SK-N-SH treated with all-trans-retinoic acid at 6 μM for 48 hours (cell line): ENCODE measurements around the gene TPCN1.

Experiments used
- ATAC-seq: fragments of 200-7000 bp; cut with Tn5 transposase; 3 replicates; pipeline ENCODE4 v1.9.1; 2020; ENCODE audit warnings: mild to moderate bottlenecking, moderate library complexity
- BACH2 ChIP-seq: fragments of 250-450 bp; sonication (Bioruptor Pico); IDR thresholded peaks from 2 replicates; pipeline ENCODE4 v1.9.0; 2021; ENCODE audit warnings: mild to moderate bottlenecking, borderline replicate concordance
- CREB5 ChIP-seq: fragments of 250-450 bp; sonication (Bioruptor Pico); IDR thresholded peaks from 2 replicates; pipeline ENCODE4 v1.5.1; 2020; ENCODE audit warnings: low read depth, mild to moderate bottlenecking, moderate library complexity
- CSDC2 ChIP-seq: fragments of 250-450 bp; sonication (Bioruptor Pico); IDR thresholded peaks from 2 replicates; pipeline ENCODE4 v1.5.0; 2020; ENCODE audit warnings: mild to moderate bottlenecking, moderate library complexity
- CSRNP3 ChIP-seq: fragments of 250-450 bp; sonication (Bioruptor Pico); IDR thresholded peaks from 2 replicates; pipeline ENCODE4 v1.5.1; 2021; ENCODE audit warnings: mild to moderate bottlenecking, moderate library complexity
- ESRRG ChIP-seq: fragments of 250-450 bp; sonication (Bioruptor Pico); IDR thresholded peaks from 2 replicates; pipeline ENCODE4 v1.6.1; 2021; ENCODE audit warnings: mild to moderate bottlenecking
- GLIS3 ChIP-seq: fragments of 250-450 bp; sonication (Bioruptor Pico); IDR thresholded peaks from 2 replicates; pipeline ENCODE4 v1.5.0; 2020; ENCODE audit warnings: mild to moderate bottlenecking, moderate library complexity
- ISL1 ChIP-seq: fragments of 250-450 bp; sonication (Bioruptor Pico); IDR thresholded peaks from 2 replicates; pipeline ENCODE4 v2.1.2; 2022; ENCODE audit warnings: mild to moderate bottlenecking, moderate library complexity
- OSR1 ChIP-seq: fragments of 250-450 bp; sonication (Bioruptor Pico); IDR thresholded peaks from 2 replicates; pipeline ENCODE4 v1.8.0; 2022; ENCODE audit warnings: moderate library complexity, mild to moderate bottlenecking, inconsistent platforms
- PATZ1 ChIP-seq: fragments of 250-450 bp; sonication (Bioruptor Pico); IDR thresholded peaks from 2 replicates; pipeline ENCODE4 v1.8.0; 2020; ENCODE audit warnings: mild to moderate bottlenecking, moderate library complexity, borderline replicate concordance
- POU6F1 ChIP-seq: fragments of 250-450 bp; sonication (Bioruptor Pico); IDR thresholded peaks from 2 replicates; pipeline ENCODE4 v1.8.0; 2021; ENCODE audit warnings: low read depth, mild to moderate bottlenecking, moderate library complexity, borderline replicate concordance
- PPARA ChIP-seq: fragments of 250-450 bp; sonication (Bioruptor Pico); IDR thresholded peaks from 2 replicates; pipeline ENCODE4 v1.5.0; 2020; ENCODE audit warnings: mild to moderate bottlenecking, borderline replicate concordance
- TCF4 ChIP-seq: fragments of 250-450 bp; sonication (Bioruptor Pico); IDR thresholded peaks from 2 replicates; pipeline ENCODE4 v1.8.0; 2021; ENCODE audit warnings: mild to moderate bottlenecking, moderate library complexity, borderline replicate concordance
- TOX ChIP-seq: fragments of 250-450 bp; sonication (Bioruptor Pico); IDR thresholded peaks from 2 replicates; pipeline ENCODE4 v1.8.0; 2021; ENCODE audit warnings: mild to moderate bottlenecking, moderate library complexity, borderline replicate concordance
- ZC3H10 ChIP-seq: fragments of 250-450 bp; sonication (Bioruptor Pico); IDR thresholded peaks from 2 replicates; pipeline ENCODE4 v1.5.1; 2021; ENCODE audit warnings: mild to moderate bottlenecking, moderate library complexity
- ZFP3 ChIP-seq: fragments of 250-450 bp; sonication (Bioruptor Pico); IDR thresholded peaks from 2 replicates; pipeline ENCODE4 v1.5.0; 2020; ENCODE audit warnings: mild to moderate bottlenecking, moderate library complexity
- ZNF565 ChIP-seq: fragments of 450-650 bp; formaldehyde crosslinking; conservative IDR thresholded peaks from 2 replicates; pipeline ENCODE4 v1.5.0; 2020; ENCODE audit warnings: low read depth, mild to moderate bottlenecking, moderate library complexity
- ZNF70 ChIP-seq: fragments of 450-650 bp; formaldehyde crosslinking; IDR thresholded peaks from 2 replicates; pipeline ENCODE4 v1.5.0; 2020; ENCODE audit warnings: mild to moderate bottlenecking, moderate library complexity
- ZNF8 ChIP-seq: fragments of 450-650 bp; formaldehyde crosslinking; IDR thresholded peaks from 2 replicates; pipeline ENCODE4 v1.5.0; 2020; ENCODE audit warnings: mild to moderate bottlenecking, moderate library complexity

Gene TPCN1

GRCh38 chr12:113185180-113186032 is 35.9 kb upstream of the TPCN1 start, which contains the start of the genes DDX54 and RITA1:
DDX54 (minus strand) TSS chr12:113185478; CDS start chr12:113185451, 27 bp downstream.
RITA1 (plus strand) TSS chr12:113185721; CDS start chr12:113186747, 1,026 bp downstream.
- TF ChIP-seq CSDC2 (CRISPR knock-in tag) (peak; percentile 51; the same call in 1 of the 2 replicates), POU6F1 (no peak)
- peak; percentile 78 for ATAC-seq

GRCh38 chr12:113186033-113186365 is 35.3 kb upstream of the TPCN1 start:
- no peak for ATAC-seq

GRCh38 chr12:113186666-113187325 is 34.5 kb upstream of the TPCN1 start:
- ATAC-seq = no peak
- no peak for TF ChIP-seq ZNF70
- no peak for TF ChIP-seq ZNF565
- TF ChIP-seq PATZ1 (CRISPR knock-in tag) = no peak
- TF ChIP-seq OSR1 (CRISPR knock-in tag) = no peak
- TF ChIP-seq TOX = no peak

More at GRCh38 chr12:113186033-113186365, 35.3 kb upstream of the TPCN1 start:
- TF ChIP-seq ESRRG (CRISPR knock-in tag) = no peak
- no peak for TF ChIP-seq TOX
- TF ChIP-seq ZC3H10 (CRISPR knock-in tag) = no peak
- TF ChIP-seq POU6F1 = no peak
- no peak for TF ChIP-seq BACH2 (CRISPR knock-in tag)
- no peak for TF ChIP-seq CSDC2 (CRISPR knock-in tag)
- no peak for TF ChIP-seq CREB5 (CRISPR knock-in tag)
- no peak for TF ChIP-seq TCF4 (CRISPR knock-in tag)
- TF ChIP-seq ZNF70 = no peak
- no peak for TF ChIP-seq ZNF8 (CRISPR knock-in tag)
- no peak for TF ChIP-seq ISL1
- TF ChIP-seq ZNF565 = no peak
- no peak for TF ChIP-seq PPARA (CRISPR knock-in tag)
- TF ChIP-seq ZFP3 (CRISPR knock-in tag) = no peak
- TF ChIP-seq PATZ1 (CRISPR knock-in tag) = no peak
- no peak for TF ChIP-seq CSRNP3 (CRISPR knock-in tag)
- TF ChIP-seq GLIS3 (CRISPR knock-in tag) = no peak
